22Rv1 (cell line): Measurements from ENCODE around the gene CNTNAP2.

ENCODE experiments used
- CTCF ChIP-seq: fragments of 450-650 bp; IDR thresholded peaks from 2 replicates; pipeline ENCODE4 v1.5.1; 2017; ENCODE audit warnings: mild to moderate bottlenecking
- ZFX ChIP-seq: fragments of 450-650 bp; IDR thresholded peaks from 2 replicates; pipeline ENCODE4 v1.6.1; 2017; ENCODE audit warnings: antibody characterized with exemption, borderline replicate concordance

GRCh38 chr7:146557971-146558469, 441.4 kb downstream of the CNTNAP2 start:
- TF ChIP-seq CTCF (no peak), ZFX (no peak)
